Loucy (cell line): Measurements from ENCODE around the gene FAM222A.

Source experiments
- EZH2phosphoT487 ChIP-seq: fragments of 200-600 bp; IDR thresholded peaks from 2 replicates; pipeline ENCODE4 v1.6.1; 2018; ENCODE audit warnings: antibody characterized with exemption, mild to moderate bottlenecking, moderate library complexity, borderline replicate concordance
- TF ChIP-seq, protein P1 (sequence below): fragments of 200-600 bp; sonication (generic); conservative IDR thresholded peaks from 2 replicates; pipeline ENCODE4 v1.5.1; 2014; ENCODE audit warnings: mild to moderate bottlenecking, antibody characterized with exemption, low read length

DNA sequence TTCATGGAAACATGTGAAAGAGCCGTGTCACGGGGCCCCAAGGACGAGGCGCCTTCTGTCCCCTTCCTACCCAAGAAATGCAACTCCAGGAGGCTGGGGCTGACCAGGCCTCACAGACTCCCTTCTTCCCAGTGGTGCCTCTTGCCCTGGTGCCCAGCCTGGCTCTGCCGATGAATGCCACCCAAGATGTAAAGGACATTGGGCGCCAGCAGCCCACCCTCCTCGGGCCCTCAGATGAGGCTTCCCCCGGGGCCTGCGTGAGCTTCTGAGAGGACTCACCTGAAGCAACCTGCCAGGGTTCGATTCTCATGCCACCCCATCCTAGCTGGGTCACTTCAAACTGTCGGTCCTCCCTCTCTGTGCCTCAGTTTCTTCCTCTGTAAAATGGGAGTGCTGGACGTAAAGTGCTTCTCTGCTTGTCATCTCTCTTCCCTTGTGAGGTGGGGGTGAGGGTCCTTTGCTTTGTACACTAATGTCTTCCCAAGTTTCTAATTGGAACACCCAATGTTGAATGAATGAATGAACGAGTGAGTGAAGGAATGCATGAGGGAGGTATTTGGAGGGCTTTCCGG lies 10.8 kb downstream of the FAM222A start:
- TF ChIP-seq, protein P1, sequence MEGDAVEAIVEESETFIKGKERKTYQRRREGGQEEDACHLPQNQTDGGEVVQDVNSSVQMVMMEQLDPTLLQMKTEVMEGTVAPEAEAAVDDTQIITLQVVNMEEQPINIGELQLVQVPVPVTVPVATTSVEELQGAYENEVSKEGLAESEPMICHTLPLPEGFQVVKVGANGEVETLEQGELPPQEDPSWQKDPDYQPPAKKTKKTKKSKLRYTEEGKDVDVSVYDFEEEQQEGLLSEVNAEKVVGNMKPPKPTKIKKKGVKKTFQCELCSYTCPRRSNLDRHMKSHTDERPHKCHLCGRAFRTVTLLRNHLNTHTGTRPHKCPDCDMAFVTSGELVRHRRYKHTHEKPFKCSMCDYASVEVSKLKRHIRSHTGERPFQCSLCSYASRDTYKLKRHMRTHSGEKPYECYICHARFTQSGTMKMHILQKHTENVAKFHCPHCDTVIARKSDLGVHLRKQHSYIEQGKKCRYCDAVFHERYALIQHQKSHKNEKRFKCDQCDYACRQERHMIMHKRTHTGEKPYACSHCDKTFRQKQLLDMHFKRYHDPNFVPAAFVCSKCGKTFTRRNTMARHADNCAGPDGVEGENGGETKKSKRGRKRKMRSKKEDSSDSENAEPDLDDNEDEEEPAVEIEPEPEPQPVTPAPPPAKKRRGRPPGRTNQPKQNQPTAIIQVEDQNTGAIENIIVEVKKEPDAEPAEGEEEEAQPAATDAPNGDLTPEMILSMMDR = no peak
- TF ChIP-seq EZH2phosphoT487 = no peak
